Endothelial cell of umbilical vein (primary cell): ENCODE data around the gene ZDHHC5. TPM values are rescaled to one million over a fixed set of nuclear protein-coding genes. Genes with fewer than 3 reads are reported as not detected.
A peak's percentile ranks its signal among the peaks of the same experiment; 100 is the strongest.

Experiments used
- BruUV-seq: library from RNA; stranded (reverse); fragments of 400-500 nt; replicated peaks from 2 replicates; lab custom pipeline; 2021; lab: Mats Ljungman, UMichigan
- CTCF ChIA-PET: fragments of 300-600, 350-600 bp; sonication (Branson Sonifier 250); formaldehyde crosslinking; loops from one replicate; lab custom pipeline; 2021; ENCODE audit warnings: antibody characterized with exemption, inconsistent platforms; lab: Charles Lee
- POLR2A ChIA-PET: fragments of 300-600, 350-600 bp; sonication (Branson Sonifier 250); formaldehyde crosslinking; loops from one replicate; lab custom pipeline; 2021; ENCODE audit warnings: antibody characterized with exemption, inconsistent platforms; lab: Charles Lee
- DNase-seq: peaks from one replicate; pipeline ENCODE4 v3.0.0-alpha.2; 2011; ENCODE audit warnings: low read depth, low spot score
- FAIRE-seq: peaks from 2 replicates; lab custom pipeline; 2011; peaks lifted over from hg19 to GRCh38; lab: Jason Lieb, UNC
- H2AFZ ChIP-seq: 2 replicates; pipeline ENCODE4 v1.6.0; 2012; ENCODE audit warnings: low read depth, low read length, control low read depth, inconsistent platforms
- H3K27ac ChIP-seq: 2 replicates; pipeline ENCODE4 v1.5.1; 2011; ENCODE audit warnings: low read depth, mild to moderate bottlenecking, control low read depth, low read length, moderate library complexity; ENCODE audit not compliant: insufficient read depth
- H3K27me3 ChIP-seq, 2 experiments: 2 replicates each; pipeline versions ENCODE4 v1.6.0 to v1.6.1; 2011; ENCODE audit warnings: low read length in 2 of 2, mixed read lengths in 1 of 2; ENCODE audit not compliant: control insufficient read depth in 2 of 2, insufficient read depth in 2 of 2
- H3K36me3 ChIP-seq, 2 experiments: 2 replicates in 1 of 2; 3 replicates in 1 of 2; pipeline ENCODE4 v1.5.1; 2011; ENCODE audit warnings: low read length in 2 of 2, mild to moderate bottlenecking in 1 of 2, moderate library complexity in 1 of 2; ENCODE audit not compliant: control insufficient read depth in 2 of 2, insufficient read depth in 2 of 2; ENCODE audit errors: extremely low read depth in 1 of 2
- H3K4me1 ChIP-seq: 3 replicates; pipeline ENCODE4 v1.5.1; 2011; ENCODE audit warnings: mild to moderate bottlenecking, low read length; ENCODE audit not compliant: control insufficient read depth, insufficient read depth; ENCODE audit errors: extremely low read depth
- H3K4me2 ChIP-seq: 2 replicates; pipeline ENCODE4 v1.6.1; 2011; ENCODE audit warnings: low read length, control low read depth, mixed read lengths; ENCODE audit not compliant: insufficient read depth
- H3K4me3 ChIP-seq, 3 experiments: fragments of 200-600 bp in 1 of 3; sonication (generic), shearing (Covaris generic) in 1 of 3; replicated peaks in 1 of 3; 2 replicates each; pipeline ENCODE4 v1.5.1; 2011 to 2016; ENCODE audit warnings: control low read depth in 3 of 3, low read length in 3 of 3, mild to moderate bottlenecking in 2 of 3, inconsistent platforms in 1 of 3, low read depth in 1 of 3, moderate library complexity in 1 of 3; ENCODE audit not compliant: insufficient read depth in 1 of 3
- H3K79me2 ChIP-seq: 2 replicates; pipeline ENCODE4 v1.6.0; 2012; ENCODE audit warnings: low read length, inconsistent platforms; ENCODE audit not compliant: control insufficient read depth, insufficient read depth
- H3K9ac ChIP-seq: replicated peaks from 2 replicates; pipeline ENCODE3; 2011; ENCODE audit warnings: low read length, control low read depth; ENCODE audit not compliant: insufficient read depth; ENCODE audit errors: extremely low read depth
- H3K9me1 ChIP-seq: replicated peaks from 3 replicates; pipeline ENCODE4 v1.6.0; 2011; ENCODE audit warnings: mild to moderate bottlenecking, low read length; ENCODE audit not compliant: control insufficient read depth, insufficient read depth; ENCODE audit errors: extremely low read depth
- H3K9me3 ChIP-seq: replicated peaks from 2 replicates; pipeline ENCODE4 v1.5.1; 2012; ENCODE audit warnings: low read length, inconsistent platforms; ENCODE audit not compliant: control insufficient read depth, insufficient read depth
- H4K20me1 ChIP-seq: replicated peaks from 2 replicates; pipeline ENCODE3; 2011; ENCODE audit warnings: mild to moderate bottlenecking, low read length; ENCODE audit not compliant: control insufficient read depth, insufficient read depth; ENCODE audit errors: extremely low read depth
- EZH2 ChIP-seq: IDR thresholded peaks from 2 replicates; pipeline ENCODE4 v1.6.1; 2012; ENCODE audit warnings: borderline replicate concordance, low read depth, mild to moderate bottlenecking, moderate library complexity, low read length, inconsistent platforms; ENCODE audit not compliant: severe bottlenecking
- FOS ChIP-seq: IDR thresholded peaks from 2 replicates; pipeline ENCODE4 v1.6.1; 2011; ENCODE audit warnings: mild to moderate bottlenecking, low read length, moderate library complexity, borderline replicate concordance; ENCODE audit not compliant: insufficient read depth
- GATA2 ChIP-seq: IDR thresholded peaks from 2 replicates; pipeline ENCODE4 v1.7.0; 2011; ENCODE audit warnings: low read depth, mild to moderate bottlenecking, moderate library complexity, mixed read lengths, low read length; ENCODE audit not compliant: insufficient read length, insufficient read depth
- JUN ChIP-seq: IDR thresholded peaks from 2 replicates; pipeline ENCODE4 v1.6.1; 2011; ENCODE audit warnings: borderline replicate concordance, low read depth; ENCODE audit not compliant: insufficient read length, insufficient read depth
- MYC ChIP-seq: IDR thresholded peaks from one replicate; pipeline ENCODE4 v1.6.1; 2011; ENCODE audit warnings: mild to moderate bottlenecking, low read depth, low read length
- POLR2A ChIP-seq: IDR thresholded peaks from 2 replicates; pipeline ENCODE4 v1.6.1; 2012; ENCODE audit warnings: low read depth, mild to moderate bottlenecking, control low read depth, low read length
- POLR2AphosphoS5 ChIP-seq: IDR thresholded peaks from 2 replicates; pipeline ENCODE4 v1.6.1; 2012; ENCODE audit warnings: low read depth, mild to moderate bottlenecking, control low read depth, low read length, moderate library complexity; ENCODE audit not compliant: insufficient read depth
- dilution Hi-C: fragments of 300-500 bp; cut with MboI; formaldehyde crosslinking; loops from one replicate; pipeline ENCODE4 v1.15.0; 2019; ENCODE audit warnings: low sequenced_read_pairs; ENCODE audit not compliant: extremely low pct_ligation_motif_present
- intact Hi-C: fragments of 100-400 bp; cut with micrococcal nuclease; formaldehyde crosslinking; loops from one replicate; pipeline ENCODE4 v1.10.0; 2022
- polyA plus RNA-seq, 4 experiments: library from polyadenylated mRNA; depleted of rRNA in 3 of 4; stranded (reverse) in 3 of 4; unstranded in 1 of 4; fragments of >200 nt; gene quantifications; 2 replicates each; pipeline versions ENCODE4 v1.2.1 to v1.2.3, GENCODE V29; 2011 to 2012; ENCODE audit warnings: missing spikeins in 1 of 4
- total RNA-seq: library from RNA; stranded (reverse); gene quantifications from 2 replicates; pipeline ENCODE4 v1.2.3, GENCODE V29; 2021
- TF ChIP-seq, protein P1 (sequence below): IDR thresholded peaks from 2 replicates; pipeline ENCODE4 v1.6.1; 2011; ENCODE audit not compliant: insufficient read depth, insufficient read length
- TF ChIP-seq, protein P2 (sequence below), 2 donors: IDR thresholded peaks; 1 replicate in 1 of 2; 2 replicates in 1 of 2; pipeline ENCODE4 v1.5.1; 2011; ENCODE audit warnings: low read length in 2 of 2, mild to moderate bottlenecking in 2 of 2, moderate library complexity in 2 of 2, control low read depth in 1 of 2, inconsistent platforms in 1 of 2, low read depth in 1 of 2; ENCODE audit not compliant: insufficient read depth in 1 of 2; ENCODE audit errors: extremely low read depth in 1 of 2

The ZDHHC5 gene
- total and polyA plus RNA-seq, 2 donors (not counting 3 experiments of a cell fraction or from before 2014, with no cell fraction given), result 52.9 to 67.4 TPM

DNA sequence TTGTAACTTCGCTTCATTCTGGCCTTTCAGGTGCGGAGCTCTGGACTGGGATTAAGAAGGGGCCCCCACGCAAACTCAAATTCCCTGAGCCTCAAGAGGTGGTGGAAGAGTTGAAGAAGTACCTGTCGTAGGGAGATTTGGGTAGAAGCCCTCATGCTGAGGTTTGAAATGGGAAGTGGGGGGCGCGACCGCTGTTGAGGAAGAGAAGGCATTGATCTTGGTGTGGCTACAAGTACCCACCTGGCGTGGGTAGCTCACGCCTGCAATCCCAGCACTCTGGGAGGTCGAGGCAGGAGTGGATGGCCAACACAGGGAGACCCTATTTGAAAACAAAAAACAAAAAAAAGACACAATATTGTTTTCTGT lies 74.2 kb downstream of the ZDHHC5 start:
- TSS peak; percentile 31 for BruUV-seq
- Histone ChIP-seq H3K9me3 (no peaks in the 10 kb centered on the region), H3K27me3 (no peaks in the 10 kb centered on the region), H2AFZ (peak overlapping the region; percentile 5), H3K9ac (peak overlapping the region; percentile 76), H3K4me1 (peaks cover 11% of the 10 kb centered on the region), H3K4me2 (peak overlapping the region; percentile 95), H3K79me2 (peaks cover 12% of the 10 kb centered on the region), H3K36me3 (peaks cover 2 to 21% of the 10 kb centered on the region in 2 experiments), H3K4me3 (peak overlapping the region; percentile 55 to 94 (median 75)), H3K27ac (peak overlapping the region; percentile 71), H3K9me1 (no peaks in the 10 kb centered on the region), H4K20me1 (no peaks in the 10 kb centered on the region)
- intact Hi-C loops, result no loop called here
- FAIRE-seq, result no peak
- TF ChIP-seq, protein P1, sequence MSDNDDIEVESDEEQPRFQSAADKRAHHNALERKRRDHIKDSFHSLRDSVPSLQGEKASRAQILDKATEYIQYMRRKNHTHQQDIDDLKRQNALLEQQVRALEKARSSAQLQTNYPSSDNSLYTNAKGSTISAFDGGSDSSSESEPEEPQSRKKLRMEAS, result no peak
- TF ChIP-seq, protein P2, sequence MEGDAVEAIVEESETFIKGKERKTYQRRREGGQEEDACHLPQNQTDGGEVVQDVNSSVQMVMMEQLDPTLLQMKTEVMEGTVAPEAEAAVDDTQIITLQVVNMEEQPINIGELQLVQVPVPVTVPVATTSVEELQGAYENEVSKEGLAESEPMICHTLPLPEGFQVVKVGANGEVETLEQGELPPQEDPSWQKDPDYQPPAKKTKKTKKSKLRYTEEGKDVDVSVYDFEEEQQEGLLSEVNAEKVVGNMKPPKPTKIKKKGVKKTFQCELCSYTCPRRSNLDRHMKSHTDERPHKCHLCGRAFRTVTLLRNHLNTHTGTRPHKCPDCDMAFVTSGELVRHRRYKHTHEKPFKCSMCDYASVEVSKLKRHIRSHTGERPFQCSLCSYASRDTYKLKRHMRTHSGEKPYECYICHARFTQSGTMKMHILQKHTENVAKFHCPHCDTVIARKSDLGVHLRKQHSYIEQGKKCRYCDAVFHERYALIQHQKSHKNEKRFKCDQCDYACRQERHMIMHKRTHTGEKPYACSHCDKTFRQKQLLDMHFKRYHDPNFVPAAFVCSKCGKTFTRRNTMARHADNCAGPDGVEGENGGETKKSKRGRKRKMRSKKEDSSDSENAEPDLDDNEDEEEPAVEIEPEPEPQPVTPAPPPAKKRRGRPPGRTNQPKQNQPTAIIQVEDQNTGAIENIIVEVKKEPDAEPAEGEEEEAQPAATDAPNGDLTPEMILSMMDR (IDR thresholded peaks at IDR 0.05; ENCODE audit: extremely low read depth in 1 of 2, insufficient read depth in 1 of 2, low read depth in 1 of 2, low read length in 2 of 2), result no peak
- TF ChIP-seq JUN (no peak), FOS (no peak), POLR2AphosphoS5 (no peak), POLR2A (no peak), MYC (no peak), EZH2 (no peak), GATA2 (no peak)
- dilution Hi-C loops, result no loop called here
- CTCF ChIA-PET, result interaction anchor here (1.0 to 3.5 kb wide), 6 partner anchors 10 to 98 kb away, joined by 3 to 45 read pairs (median 4); partner anchors contain the start of genes BTBD18 and MED19
- DNase-seq, result no peak
- POLR2A ChIA-PET, result interaction anchor here (0.7 to 1.6 kb wide), 5 partner anchors 10 to 59 kb away, joined by 3 to 5 read pairs (median 4); partner anchors contain the start of genes BTBD18, MED19 and TMX2
